B cell (primary cell): Measurements from ENCODE around the gene MPIG6B. TPM values are rescaled to one million over a fixed set of nuclear protein-coding genes. Genes with fewer than 3 reads are reported as not detected.

Source experiments
- ATAC-seq: fragments of 200-7000 bp; cut with Tn5 transposase; one replicate; pipeline ENCODE4 v1.10.0; 2021; ENCODE audit warnings: low read depth, mild to moderate bottlenecking, moderate number of reproducible peaks, moderate library complexity
- CTCF ChIA-PET: fragments of 350-600 bp; sonication (Branson Sonifier 250); formaldehyde crosslinking; loops from one replicate; lab custom pipeline; 2021; ENCODE audit warnings: antibody characterized with exemption, inconsistent platforms; lab: Charles Lee
- POLR2A ChIA-PET: fragments of 350-600 bp; sonication (Branson Sonifier 250); formaldehyde crosslinking; loops from one replicate; lab custom pipeline; 2021; ENCODE audit warnings: antibody characterized with exemption; lab: Charles Lee
- DNase-seq: peaks from one replicate; pipeline ENCODE4 v3.0.0; 2013
- H2AFZ ChIP-seq: 2 replicates; pipeline ENCODE4 v1.6.1; 2012; ENCODE audit warnings: mild to moderate bottlenecking, low read depth, low read length; ENCODE audit not compliant: insufficient read depth, poor library complexity, severe bottlenecking
- H3K27ac ChIP-seq, 2 donors: 1 replicate in 1 of 2; 2 replicates in 1 of 2; pipeline ENCODE4 v1.5.1; 2012 to 2013; ENCODE audit warnings: low read length in 2 of 2, mild to moderate bottlenecking in 2 of 2, moderate library complexity in 1 of 2
- H3K27me3 ChIP-seq, 4 experiments: fragments of 200-600 bp in 1 of 4; sonication (generic) in 1 of 4; replicated peaks in 1 of 4; 1 replicate in 2 of 4; 2 replicates in 2 of 4; pipeline versions ENCODE4 v1.6.1 to v1.7.0; 2013 to 2016; ENCODE audit warnings: low read length in 3 of 4, mild to moderate bottlenecking in 2 of 4, mixed read lengths in 1 of 4, moderate library complexity in 1 of 4; ENCODE audit not compliant: insufficient read depth in 4 of 4, control insufficient read depth in 3 of 4; ENCODE audit errors: control extremely low read depth in 1 of 4
- H3K36me3 ChIP-seq, 2 experiments: replicated peaks in 1 of 2; 1 replicate in 1 of 2; 2 replicates in 1 of 2; pipeline versions ENCODE4 v1.6.1 to v1.7.1; 2013; ENCODE audit warnings: low read length in 1 of 2; ENCODE audit not compliant: insufficient read depth in 2 of 2, control insufficient read depth in 1 of 2; ENCODE audit errors: control extremely low read depth in 1 of 2, extremely low read depth in 1 of 2
- H3K4me1 ChIP-seq, 2 donors: fragments of 200-600 bp in 1 of 2; sonication (generic) in 1 of 2; 1 replicate in 1 of 2; 2 replicates in 1 of 2; pipeline versions ENCODE4 v1.5.1 to v1.6.1; 2013 to 2017; ENCODE audit warnings: low read length in 2 of 2; ENCODE audit not compliant: control insufficient read depth in 2 of 2, insufficient read depth in 2 of 2
- H3K4me2 ChIP-seq: replicated peaks from 2 replicates; pipeline ENCODE3; 2012; ENCODE audit warnings: mild to moderate bottlenecking, low read depth, low read length; ENCODE audit not compliant: poor library complexity, severe bottlenecking
- H3K4me3 ChIP-seq, 5 experiments: fragments of 200-600 bp in 1 of 5; sonication (generic) in 1 of 5; 1 replicate in 3 of 5; 2 replicates in 2 of 5; pipeline versions ENCODE4 v1.5.1 to v1.7.0; 2011 to 2016; ENCODE audit warnings: low read length in 4 of 5, mild to moderate bottlenecking in 4 of 5, low read depth in 2 of 5, control low read depth in 1 of 5, moderate library complexity in 1 of 5; ENCODE audit not compliant: insufficient read depth in 1 of 5; ENCODE audit errors: control extremely low read depth in 1 of 5, extremely low read depth in 1 of 5
- H3K79me2 ChIP-seq: fragments of 200-600 bp; sonication (generic); one replicate; pipeline ENCODE4 v1.6.0; 2016; ENCODE audit warnings: low read length; ENCODE audit not compliant: control insufficient read depth, insufficient read depth
- H3K9ac ChIP-seq: fragments of 200-600 bp; sonication (generic); 2 replicates; pipeline ENCODE4 v1.6.1; 2017; ENCODE audit warnings: mild to moderate bottlenecking, low read length, moderate library complexity
- H3K9me3 ChIP-seq, 3 donors: one replicate each; pipeline versions ENCODE4 v1.6.1 to v1.7.1; 2013; ENCODE audit warnings: low read length in 2 of 3; ENCODE audit not compliant: control insufficient read depth in 2 of 3, insufficient read depth in 1 of 3; ENCODE audit errors: control extremely low read depth in 1 of 3
- H4K20me1 ChIP-seq: 2 replicates; pipeline ENCODE4 v1.6.0; 2012; ENCODE audit warnings: mild to moderate bottlenecking, low read length; ENCODE audit not compliant: insufficient read depth, control insufficient read depth, poor library complexity, severe bottlenecking
- H3K27ac Mint-ChIP-seq: one replicate; pipeline ENCODE4 v1.8.0; 2021; ENCODE audit warnings: mixed read lengths
- H3K27me3 Mint-ChIP-seq: one replicate; pipeline ENCODE4 v1.8.0; 2021; ENCODE audit warnings: mixed read lengths
- H3K4me1 Mint-ChIP-seq: one replicate; pipeline ENCODE4 v1.8.0; 2021; ENCODE audit warnings: mixed read lengths
- H3K4me3 Mint-ChIP-seq: one replicate; pipeline ENCODE4 v1.8.0; 2021; ENCODE audit warnings: mixed read lengths
- H3K9me3 Mint-ChIP-seq: one replicate; pipeline ENCODE4 v1.8.0; 2022; ENCODE audit warnings: mixed read lengths; ENCODE audit not compliant: insufficient read depth
- EZH2 ChIP-seq: IDR thresholded peaks from 2 replicates; pipeline ENCODE4 v1.6.1; 2012; ENCODE audit warnings: borderline replicate concordance, low read depth, mild to moderate bottlenecking, moderate library complexity, low read length; ENCODE audit not compliant: insufficient read depth, poor library complexity, severe bottlenecking
- WGBS: methylation state at CpG from one replicate; pipeline ENCODE4 v1.1.5; 2013; ENCODE audit warnings: missing lambda C conversion rate; ENCODE audit not compliant: insufficient coverage; 5-methylcytosine and 5-hydroxymethylcytosine counted together
- intact Hi-C: fragments of 100-400 bp; cut with micrococcal nuclease; formaldehyde crosslinking; loops from one replicate; pipeline ENCODE4 v1.10.0; 2022
- polyA plus RNA-seq: library from polyadenylated mRNA; depleted of rRNA; stranded (reverse); fragments of >200 nt; gene quantifications from 2 replicates; pipeline ENCODE4 v1.2.3, GENCODE V29; 2012
- total RNA-seq, 2 donors: library from RNA; stranded (reverse); fragments of 120-200 nt in 1 of 2; gene quantifications; 1 replicate in 1 of 2; 2 replicates in 1 of 2; pipeline versions ENCODE4 v1.2.3 to v1.2.4, GENCODE V29; 2013 to 2022
- TF ChIP-seq, protein P1 (sequence below): fragments of 200-600 bp; IDR thresholded peaks from one replicate; pipeline ENCODE4 v1.8.0; 2022; ENCODE audit warnings: antibody characterized with exemption, mild to moderate bottlenecking

Gene MPIG6B
- total and polyA plus RNA-seq, 2 donors (not counting 1 experiment from before 2014, with no cell fraction given): 0.54 to 1.6 TPM

DNA sequence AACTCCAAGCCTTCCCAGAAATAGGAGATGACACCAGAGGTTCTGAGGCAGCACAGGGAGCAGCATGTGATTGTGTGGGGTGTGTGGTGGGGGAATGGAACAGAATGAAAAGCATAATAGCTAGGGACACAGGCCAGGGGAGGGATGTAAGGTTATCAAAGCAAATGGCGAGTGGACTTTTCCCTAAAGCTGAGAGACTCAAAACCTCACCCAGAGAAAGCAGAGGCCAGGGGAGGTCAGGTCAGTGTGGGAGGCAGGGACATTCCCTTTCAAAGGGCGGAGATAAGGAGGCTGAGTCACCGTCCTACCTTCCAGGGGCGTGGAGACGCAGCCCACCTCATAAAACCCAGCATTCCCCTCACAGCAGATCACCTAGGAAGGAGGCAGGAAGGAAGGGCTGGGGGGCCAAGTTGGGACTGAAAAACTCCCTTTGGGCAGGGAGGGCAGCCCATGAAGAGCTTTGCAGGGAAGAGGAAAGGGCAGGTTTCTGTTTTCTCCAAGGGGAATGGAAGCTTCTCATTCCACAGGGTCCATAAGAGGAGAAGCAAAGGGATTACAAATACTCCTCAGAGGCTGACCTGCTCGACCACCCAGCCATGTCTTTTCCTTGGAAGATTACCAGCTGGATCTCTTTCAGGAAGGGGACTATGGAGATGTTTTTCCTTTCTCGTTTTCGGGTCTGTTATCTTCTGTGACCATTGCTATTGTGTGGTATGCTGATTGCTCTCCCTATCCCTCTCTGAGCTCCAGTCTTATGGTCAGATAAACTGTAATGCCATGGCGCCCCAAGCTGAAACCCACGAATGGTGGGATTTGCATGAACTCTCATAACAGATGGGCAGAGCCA lies 32.7 kb upstream of the MPIG6B start:
- Histone ChIP-seq H3K4me3 (no peak overlapping the region), H3K9ac (no peak overlapping the region), H2AFZ (no peak overlapping the region), H4K20me1 (no peaks in the 10 kb centered on the region), H3K27ac (peak overlapping the region in 1 of 2 donors; percentile 32), H3K4me1 (peaks cover 10 to 18% of the 10 kb centered on the region in 2 donors), H3K9me3 (no peaks in the 10 kb centered on the region), H3K36me3 (peaks cover 0 to 86% of the 10 kb centered on the region in 2 experiments), H3K4me2 (no peak overlapping the region), H3K27me3 (no peaks in the 10 kb centered on the region), H3K79me2 (no peaks in the 10 kb centered on the region)
- CTCF ChIA-PET: interaction anchor here (0.9 to 1.6 kb wide), 3 partner anchors 79 to 140 kb away, joined by 3 to 4 read pairs (median 3); no protein-coding TSS in a partner anchor
- 89% methylated on average over 4 of the region's 10 CpGs for WGBS
- H3K9me3 Mint-ChIP-seq: no peaks in the 10 kb centered on the region
- intact Hi-C loops: no loop called here
- TF ChIP-seq, protein P1, sequence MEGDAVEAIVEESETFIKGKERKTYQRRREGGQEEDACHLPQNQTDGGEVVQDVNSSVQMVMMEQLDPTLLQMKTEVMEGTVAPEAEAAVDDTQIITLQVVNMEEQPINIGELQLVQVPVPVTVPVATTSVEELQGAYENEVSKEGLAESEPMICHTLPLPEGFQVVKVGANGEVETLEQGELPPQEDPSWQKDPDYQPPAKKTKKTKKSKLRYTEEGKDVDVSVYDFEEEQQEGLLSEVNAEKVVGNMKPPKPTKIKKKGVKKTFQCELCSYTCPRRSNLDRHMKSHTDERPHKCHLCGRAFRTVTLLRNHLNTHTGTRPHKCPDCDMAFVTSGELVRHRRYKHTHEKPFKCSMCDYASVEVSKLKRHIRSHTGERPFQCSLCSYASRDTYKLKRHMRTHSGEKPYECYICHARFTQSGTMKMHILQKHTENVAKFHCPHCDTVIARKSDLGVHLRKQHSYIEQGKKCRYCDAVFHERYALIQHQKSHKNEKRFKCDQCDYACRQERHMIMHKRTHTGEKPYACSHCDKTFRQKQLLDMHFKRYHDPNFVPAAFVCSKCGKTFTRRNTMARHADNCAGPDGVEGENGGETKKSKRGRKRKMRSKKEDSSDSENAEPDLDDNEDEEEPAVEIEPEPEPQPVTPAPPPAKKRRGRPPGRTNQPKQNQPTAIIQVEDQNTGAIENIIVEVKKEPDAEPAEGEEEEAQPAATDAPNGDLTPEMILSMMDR: no peak
- no peak for TF ChIP-seq EZH2
- H3K27ac Mint-ChIP-seq: no peak overlapping the region
- H3K27me3 Mint-ChIP-seq: no peaks in the 10 kb centered on the region
- POLR2A ChIA-PET: interaction anchor here (0.6 kb wide), 1 partner anchor 8 kb away, joined by 4 read pairs; no protein-coding TSS in a partner anchor
- DNase-seq (no peak), ATAC-seq (no peak)
- no peak overlapping the region for H3K4me3 Mint-ChIP-seq
- H3K4me1 Mint-ChIP-seq: peaks cover 17% of the 10 kb centered on the region

DNA sequence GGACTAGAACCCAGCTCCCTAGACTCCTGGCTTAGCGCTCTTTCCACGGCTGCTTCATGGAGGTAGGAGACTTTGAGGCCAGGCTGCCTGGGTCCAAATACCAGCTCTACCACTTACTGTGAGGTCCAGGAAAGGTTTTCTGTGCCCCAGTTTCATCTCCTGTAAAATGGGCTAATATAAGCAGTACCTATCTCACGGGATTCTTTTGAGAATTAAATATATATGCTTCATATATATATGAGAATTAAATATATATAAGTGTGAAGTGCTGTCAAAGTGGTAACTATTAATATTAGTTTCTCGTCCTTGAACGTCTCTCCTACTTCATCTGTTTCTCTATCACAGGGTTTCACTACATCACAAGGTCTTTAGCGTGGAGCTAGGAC lies 32.1 kb upstream of the MPIG6B start:
- Histone ChIP-seq H3K9me3 (no peaks in the 10 kb centered on the region), H2AFZ (no peak overlapping the region), H4K20me1 (no peaks in the 10 kb centered on the region), H3K27me3 (no peaks in the 10 kb centered on the region), H3K36me3 (peaks cover 0 to 84% of the 10 kb centered on the region in 2 experiments), H3K4me2 (no peak overlapping the region), H3K27ac (no peak overlapping the region), H3K4me3 (no peak overlapping the region), H3K4me1 (peaks cover 10 to 18% of the 10 kb centered on the region in 2 donors), H3K9ac (no peak overlapping the region), H3K79me2 (no peaks in the 10 kb centered on the region)
- Mint-ChIP-seq H3K27ac (no peak overlapping the region), H3K27me3 (no peaks in the 10 kb centered on the region), H3K4me3 (no peak overlapping the region), H3K4me1 (peaks cover 17% of the 10 kb centered on the region), H3K9me3 (no peaks in the 10 kb centered on the region)
- ChIA-PET POLR2A (no interaction called here), CTCF (interaction anchor here (0.9 to 1.6 kb wide), 3 partner anchors 79 to 140 kb away, joined by 3 to 4 read pairs (median 3); no protein-coding TSS in a partner anchor)
- WGBS: 100% methylated on average over 2 of the region's 6 CpGs
- DNase-seq (no peak), ATAC-seq (no peak)
- no peak for TF ChIP-seq EZH2
- TF ChIP-seq, protein P1: no peak
- intact Hi-C loops: no loop called here
